Chondrocyte (in vitro differentiated cells): ENCODE results near the gene ZNF436. TPM values are rescaled to one million over a fixed set of nuclear protein-coding genes. Genes with fewer than 3 reads are reported as not detected.

Experiments used
- DNase-seq: peaks from one replicate; pipeline ENCODE4 v3.0.0; 2021; ENCODE audit warnings: mixed read lengths, low spot score
- H3K27ac Mint-ChIP-seq: one replicate; pipeline ENCODE4 v1.8.0; 2021; ENCODE audit warnings: mild to moderate bottlenecking, moderate library complexity, mixed read lengths; ENCODE audit not compliant: unreplicated experiment
- H3K27me3 Mint-ChIP-seq: 2 replicates; pipeline ENCODE4 v1.8.0; 2021; ENCODE audit warnings: low read depth, mixed read lengths
- H3K36me3 Mint-ChIP-seq: 2 replicates; pipeline ENCODE4 v1.8.0; 2021; ENCODE audit warnings: low read depth, mixed read lengths
- H3K4me1 Mint-ChIP-seq: 2 replicates; pipeline ENCODE4 v1.8.0; 2021; ENCODE audit warnings: low read depth, mild to moderate bottlenecking, mixed read lengths
- H3K4me3 Mint-ChIP-seq: one replicate; pipeline ENCODE4 v1.8.0; 2021; ENCODE audit warnings: mild to moderate bottlenecking, moderate library complexity, mixed read lengths; ENCODE audit not compliant: unreplicated experiment
- H3K9me3 Mint-ChIP-seq: 2 replicates; pipeline ENCODE4 v1.8.0; 2021; ENCODE audit warnings: low read depth, mixed read lengths
- total RNA-seq: library from RNA; stranded (reverse); gene quantifications from 3 replicates; pipeline ENCODE4 v1.2.1, GENCODE V29; 2021
- TF ChIP-seq, protein P1 (sequence below): fragments of 200-600 bp; sonication (generic); IDR thresholded peaks from 2 replicates; pipeline ENCODE4 v1.5.0; 2021; ENCODE audit warnings: antibody characterized with exemption, mild to moderate bottlenecking, moderate library complexity

Gene ZNF436
- total RNA-seq, 1 donor from 2014 or later, result 17.0 TPM

DNA sequence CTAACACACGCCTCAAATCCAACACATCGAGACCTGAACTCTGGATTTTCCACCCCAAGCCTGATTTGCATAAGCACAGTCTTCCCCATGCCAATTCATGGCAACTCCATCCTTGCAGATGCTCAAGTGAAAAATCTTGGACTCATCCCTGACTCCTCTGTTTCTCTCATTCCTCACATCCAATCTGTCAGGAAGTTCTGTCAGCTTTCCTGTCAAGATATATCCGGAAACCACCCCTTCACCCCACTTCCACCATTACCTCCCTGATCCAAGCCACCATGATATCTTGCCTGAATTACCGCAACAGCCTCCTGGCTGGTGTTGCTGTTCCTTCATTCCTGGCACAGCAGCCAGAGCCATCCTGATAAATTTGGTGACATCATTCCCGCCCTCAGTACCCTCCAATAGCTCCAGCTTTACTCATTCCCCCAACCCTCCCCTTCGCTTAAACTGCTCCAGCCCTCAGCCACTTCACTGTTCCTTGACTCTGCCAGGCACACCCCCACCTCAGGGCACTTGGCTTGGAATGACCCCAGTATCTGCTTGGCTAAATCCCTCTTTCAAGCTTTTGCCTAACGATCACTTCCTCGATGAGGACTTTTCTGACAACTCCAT lies 37.5 kb upstream of the ZNF436 start:
- no peak overlapping the region for H3K4me3 Mint-ChIP-seq
- H3K27ac Mint-ChIP-seq, result no peak overlapping the region
- DNase-seq, result no peak
- H3K9me3 Mint-ChIP-seq, result no peaks in the 10 kb centered on the region
- H3K36me3 Mint-ChIP-seq, result peaks cover 2% of the 10 kb centered on the region
- no peaks in the 10 kb centered on the region for H3K27me3 Mint-ChIP-seq
- peaks cover 44% of the 10 kb centered on the region for H3K4me1 Mint-ChIP-seq
- TF ChIP-seq, protein P1, sequence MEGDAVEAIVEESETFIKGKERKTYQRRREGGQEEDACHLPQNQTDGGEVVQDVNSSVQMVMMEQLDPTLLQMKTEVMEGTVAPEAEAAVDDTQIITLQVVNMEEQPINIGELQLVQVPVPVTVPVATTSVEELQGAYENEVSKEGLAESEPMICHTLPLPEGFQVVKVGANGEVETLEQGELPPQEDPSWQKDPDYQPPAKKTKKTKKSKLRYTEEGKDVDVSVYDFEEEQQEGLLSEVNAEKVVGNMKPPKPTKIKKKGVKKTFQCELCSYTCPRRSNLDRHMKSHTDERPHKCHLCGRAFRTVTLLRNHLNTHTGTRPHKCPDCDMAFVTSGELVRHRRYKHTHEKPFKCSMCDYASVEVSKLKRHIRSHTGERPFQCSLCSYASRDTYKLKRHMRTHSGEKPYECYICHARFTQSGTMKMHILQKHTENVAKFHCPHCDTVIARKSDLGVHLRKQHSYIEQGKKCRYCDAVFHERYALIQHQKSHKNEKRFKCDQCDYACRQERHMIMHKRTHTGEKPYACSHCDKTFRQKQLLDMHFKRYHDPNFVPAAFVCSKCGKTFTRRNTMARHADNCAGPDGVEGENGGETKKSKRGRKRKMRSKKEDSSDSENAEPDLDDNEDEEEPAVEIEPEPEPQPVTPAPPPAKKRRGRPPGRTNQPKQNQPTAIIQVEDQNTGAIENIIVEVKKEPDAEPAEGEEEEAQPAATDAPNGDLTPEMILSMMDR, result no peak

DNA sequence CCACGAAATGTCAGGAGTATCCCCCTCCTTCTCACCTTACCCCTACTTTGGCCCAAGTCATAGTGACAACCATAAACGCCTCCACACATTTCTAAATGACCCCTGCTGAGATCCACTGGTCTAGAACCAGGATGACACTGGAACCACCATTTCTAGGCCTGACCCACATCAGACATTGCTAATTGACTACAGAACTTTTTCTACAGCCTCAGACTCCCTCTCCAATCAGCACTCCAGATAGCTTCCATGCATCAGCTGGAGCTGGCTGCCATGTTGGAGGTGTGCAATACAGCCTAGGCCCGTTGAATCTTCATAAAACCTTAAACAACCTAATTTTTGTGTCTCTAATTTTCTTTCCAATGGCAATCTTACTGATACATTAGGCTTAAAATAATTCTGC lies 36.3 kb upstream of the ZNF436 start:
- Mint-ChIP-seq H3K27me3 (no peaks in the 10 kb centered on the region), H3K27ac (no peak overlapping the region), H3K36me3 (peaks cover 2% of the 10 kb centered on the region), H3K9me3 (no peaks in the 10 kb centered on the region), H3K4me1 (peaks cover 45% of the 10 kb centered on the region), H3K4me3 (no peak overlapping the region)
- TF ChIP-seq, protein P1, result no peak
- DNase-seq, result no peak

DNA sequence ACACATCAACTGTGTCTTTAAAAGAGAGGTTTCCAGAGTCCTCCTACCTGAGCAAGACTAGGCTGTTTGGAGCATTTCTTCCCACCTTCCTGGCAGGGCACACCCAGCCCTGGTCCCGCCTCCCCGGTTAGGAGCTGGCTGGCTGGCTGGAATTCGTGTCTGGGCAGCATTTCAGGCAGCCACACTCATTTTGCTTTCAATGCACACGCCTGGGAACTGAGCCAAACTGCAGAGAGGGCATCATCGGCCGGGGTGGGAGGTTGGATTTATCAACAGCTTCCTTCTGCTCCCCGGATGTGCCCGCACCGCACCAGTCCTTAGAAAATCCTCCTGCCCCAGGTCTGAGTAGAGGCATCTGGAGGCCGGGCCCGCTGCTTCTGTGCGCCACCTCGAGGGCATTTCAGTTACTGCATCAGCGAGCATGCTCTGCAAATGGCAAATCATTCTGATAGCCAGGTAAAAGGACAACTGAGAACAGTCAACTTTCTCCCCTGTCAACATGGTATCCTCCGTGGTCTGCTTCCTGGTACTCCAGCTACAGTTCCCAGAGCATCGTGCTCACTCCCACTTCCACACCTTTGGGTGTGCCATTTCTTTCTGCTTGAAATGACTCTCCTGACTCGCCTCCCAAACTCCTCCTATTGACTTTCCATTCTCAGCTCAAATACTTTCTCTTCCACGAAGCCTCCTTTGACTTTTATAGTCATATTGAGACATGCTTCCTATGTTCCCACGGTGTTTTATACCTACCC lies 34.3 kb upstream of the ZNF436 start:
- peaks cover 2% of the 10 kb centered on the region for H3K36me3 Mint-ChIP-seq
- peak overlapping the region; percentile 87 for H3K27ac Mint-ChIP-seq
- H3K4me3 Mint-ChIP-seq, result no peak overlapping the region
- no peaks in the 10 kb centered on the region for H3K27me3 Mint-ChIP-seq
- H3K9me3 Mint-ChIP-seq, result no peaks in the 10 kb centered on the region
- TF ChIP-seq, protein P1, result peak; percentile 97
- H3K4me1 Mint-ChIP-seq, result peaks cover 37% of the 10 kb centered on the region
- peak; percentile 97 for DNase-seq

DNA sequence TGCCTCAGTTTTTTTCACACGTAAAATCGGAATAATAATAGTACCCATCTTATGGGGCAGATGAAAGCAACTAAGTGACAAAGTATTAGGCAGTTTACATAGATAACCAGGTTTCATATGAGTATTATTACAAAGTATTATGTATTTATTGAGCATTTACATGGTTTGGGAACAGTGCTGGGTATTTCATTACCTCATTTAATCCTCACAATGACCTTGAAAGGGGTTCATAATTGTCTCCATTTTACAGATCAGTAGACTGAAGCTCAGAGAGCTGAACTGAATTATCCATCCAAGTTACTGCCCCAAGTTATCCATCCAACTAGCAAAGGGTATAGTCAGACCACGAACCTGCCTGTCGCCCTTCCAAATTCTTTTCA lies 33.7 kb upstream of the ZNF436 start:
- H3K27me3 Mint-ChIP-seq, result no peaks in the 10 kb centered on the region
- peaks cover 37% of the 10 kb centered on the region for H3K4me1 Mint-ChIP-seq
- H3K9me3 Mint-ChIP-seq, result no peaks in the 10 kb centered on the region
- H3K27ac Mint-ChIP-seq, result peak overlapping the region; percentile 87
- H3K36me3 Mint-ChIP-seq, result peaks cover 2% of the 10 kb centered on the region
- TF ChIP-seq, protein P1, result no peak
- H3K4me3 Mint-ChIP-seq, result no peak overlapping the region
- no peak for DNase-seq

DNA sequence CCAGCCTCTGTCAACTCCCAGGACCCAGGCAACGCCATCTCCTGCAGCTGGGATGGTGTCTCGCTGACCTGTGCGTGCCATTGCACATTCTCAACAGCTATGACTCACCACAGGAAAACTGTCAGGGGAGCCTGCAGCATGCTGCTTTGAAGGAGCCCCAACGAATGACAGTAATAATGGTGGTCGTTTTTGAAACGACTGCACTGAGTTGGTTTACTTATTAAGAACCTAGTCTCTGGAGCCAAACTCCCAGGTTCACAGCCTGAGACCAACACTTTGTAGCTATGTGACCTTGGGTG lies 33.4 kb upstream of the ZNF436 start:
- Mint-ChIP-seq H3K36me3 (peaks cover 2% of the 10 kb centered on the region), H3K27me3 (no peaks in the 10 kb centered on the region), H3K9me3 (no peaks in the 10 kb centered on the region), H3K27ac (peak overlapping the region; percentile 87), H3K4me1 (peaks cover 37% of the 10 kb centered on the region), H3K4me3 (no peak overlapping the region)
- DNase-seq, result no peak
- TF ChIP-seq, protein P1, result no peak
